CD4-positive, alpha-beta T cell (primary cell): ENCODE results near the gene DYNLT5. TPM values are rescaled to one million over a fixed set of nuclear protein-coding genes. Genes with fewer than 3 reads are reported as not detected.
A peak's percentile ranks its signal among the peaks of the same experiment; 100 is the strongest.

Source experiments
- ATAC-seq: fragments of 200-7000 bp; cut with Tn5 transposase; one replicate; pipeline ENCODE4 v1.10.0; 2022; ENCODE audit warnings: mild to moderate bottlenecking; ENCODE audit not compliant: poor library complexity
- CTCF ChIA-PET: fragments of 350-600 bp; sonication (Branson Sonifier 250); formaldehyde crosslinking; loops from one replicate; lab custom pipeline; 2021; ENCODE audit warnings: antibody characterized with exemption, inconsistent platforms; lab: Charles Lee
- POLR2A ChIA-PET: fragments of 350-600 bp; sonication (Branson Sonifier 250); formaldehyde crosslinking; loops from one replicate; lab custom pipeline; 2021; ENCODE audit warnings: antibody characterized with exemption, inconsistent platforms; lab: Charles Lee
- DNase-seq, 14 experiments: peaks; one replicate each; pipeline ENCODE4 v3.0.0-alpha.2; 2013 to 2020; ENCODE audit warnings: mixed read lengths in 2 of 14
- H3K27ac ChIP-seq, 2 donors: one replicate each; pipeline versions ENCODE4 v1.5.1 to v1.7.0; 2013; ENCODE audit warnings: low read length in 2 of 2, low read depth in 1 of 2, mild to moderate bottlenecking in 1 of 2
- H3K27me3 ChIP-seq, 2 experiments: 1 replicate in 1 of 2; 2 replicates in 1 of 2; pipeline versions ENCODE4 v1.6.1 to v1.7.0; 2013; ENCODE audit warnings: low read length in 2 of 2, control low read depth in 1 of 2, mild to moderate bottlenecking in 1 of 2, moderate library complexity in 1 of 2; ENCODE audit not compliant: insufficient read depth in 2 of 2, control insufficient read depth in 1 of 2
- H3K36me3 ChIP-seq: one replicate; pipeline ENCODE4 v1.6.1; 2013; ENCODE audit warnings: low read length, control low read depth; ENCODE audit not compliant: insufficient read depth
- H3K4me1 ChIP-seq: one replicate; pipeline ENCODE4 v1.6.1; 2013; ENCODE audit warnings: low read length, control low read depth; ENCODE audit not compliant: insufficient read depth
- H3K4me3 ChIP-seq: one replicate; pipeline ENCODE4 v1.5.1; 2013; ENCODE audit warnings: mild to moderate bottlenecking, low read length, moderate library complexity
- H3K9me3 ChIP-seq, 2 experiments: 1 replicate in 1 of 2; 2 replicates in 1 of 2; pipeline versions ENCODE4 v1.6.1 to v1.7.0; 2013; ENCODE audit warnings: low read length in 2 of 2, mild to moderate bottlenecking in 2 of 2, control low read depth in 1 of 2, moderate library complexity in 1 of 2; ENCODE audit not compliant: control insufficient read depth in 1 of 2, insufficient read depth in 1 of 2
- H3K27ac Mint-ChIP-seq: one replicate; pipeline ENCODE4 v1.8.0; 2020; ENCODE audit warnings: mixed read lengths
- H3K27me3 Mint-ChIP-seq: one replicate; pipeline ENCODE4 v1.8.0; 2021; ENCODE audit warnings: mixed read lengths
- H3K36me3 Mint-ChIP-seq: one replicate; pipeline ENCODE4 v1.8.0; 2021; ENCODE audit warnings: low read depth, mixed read lengths
- H3K4me1 Mint-ChIP-seq: one replicate; pipeline ENCODE4 v1.8.0; 2021; ENCODE audit warnings: low read depth, mixed read lengths
- H3K4me3 Mint-ChIP-seq: one replicate; pipeline ENCODE4 v1.8.0; 2020; ENCODE audit warnings: mild to moderate bottlenecking, mixed read lengths
- H3K9me3 Mint-ChIP-seq: one replicate; pipeline ENCODE4 v1.8.0; 2020; ENCODE audit warnings: mixed read lengths
- CTCF ChIP-seq: fragments of 200-600 bp; IDR thresholded peaks from one replicate; pipeline ENCODE4 v1.8.0; 2022; ENCODE audit warnings: antibody characterized with exemption, mild to moderate bottlenecking
- intact Hi-C, 2 experiments: fragments of 100-400 bp; cut with DNase I in 1 of 2; cut with micrococcal nuclease in 1 of 2; formaldehyde crosslinking; loops; one replicate each; pipeline versions ENCODE4 v1.15.1 to v1.9.0; 2023 to 2025; cut with DNase I, micrococcal nuclease
- polyA plus RNA-seq, 2 donors: library from polyadenylated mRNA; unstranded; fragments of 120-200 nt; gene quantifications; one replicate each; pipeline ENCODE4 v1.2.1, GENCODE V29; 2013
- total RNA-seq, 174 experiments: library from RNA in 2 of 174; stranded (reverse) in 2 of 174; gene quantifications; one replicate each; pipeline ENCODE4 v1.2.3 and lab custom pipeline; 2021 to 2026

The DYNLT5 gene
- total RNA-seq (not detected), total RNA-seq (lab: John Stamatoyannopoulos, UW) (0 to 1.6 (median 0.06) reads per million in 172 experiments)
- polyA plus RNA-seq (2013, experiment 1 of 2), result 0.13 TPM
- 0.16 TPM for polyA plus RNA-seq (2013, experiment 2 of 2)

DNA sequence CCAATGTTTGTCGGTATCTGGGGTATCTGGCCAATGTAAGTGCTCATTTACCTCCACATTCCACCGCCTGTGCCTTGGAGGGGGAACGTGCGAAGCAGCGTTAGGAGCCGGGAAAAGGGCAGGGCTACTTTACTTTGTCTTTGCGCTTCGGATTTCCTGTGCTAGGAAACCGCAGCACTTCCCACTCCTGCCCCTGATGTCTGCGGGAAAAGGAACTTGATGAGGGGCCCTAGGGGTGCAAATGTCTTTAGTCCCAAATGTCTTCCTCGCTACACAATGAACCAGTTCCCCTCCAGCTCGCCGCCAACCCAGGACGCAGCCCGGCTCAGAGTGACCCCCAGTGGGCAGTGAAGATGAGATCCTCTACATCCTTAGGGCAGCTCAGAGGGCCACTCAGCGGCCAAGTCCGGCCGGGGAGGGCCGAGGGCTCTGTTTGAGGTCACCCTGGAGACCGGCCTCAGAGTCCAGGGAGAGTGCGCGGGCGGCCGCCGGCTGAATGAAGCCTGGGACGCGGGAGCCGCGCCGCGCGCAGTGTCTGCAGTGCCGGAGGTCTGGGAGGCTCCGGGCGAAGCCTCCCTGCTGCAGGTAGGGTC, at the start of gene DYNLT5:
TSS of gene DYNLT5 (plus strand) at position 460 of the 593 bp plus-strand sequence. CDS start 2,200 bp downstream, outside the sequence.
- H3K27ac Mint-ChIP-seq, result no peak within 1 kb of the TSS
- peaks cover 12% of the 10 kb centered on the region for H3K4me1 ChIP-seq
- H3K4me3 ChIP-seq, result peak within 1 kb of the TSS; percentile 18
- H3K4me1 Mint-ChIP-seq, result peaks cover 19% of the 10 kb centered on the region
- peak in 2 of 14 experiments; percentile 17 to 36 for DNase-seq
- no peaks in the 10 kb centered on the region for H3K9me3 Mint-ChIP-seq
- H3K9me3 ChIP-seq, result peaks cover 0 to 10% of the 10 kb centered on the region in 2 experiments
- ChIA-PET CTCF (interaction anchor here (1.4 kb wide), 1 partner anchor 12 kb away, joined by 4 read pairs; no protein-coding TSS in a partner anchor), POLR2A (no interaction called here)
- no peaks in the 10 kb centered on the region for H3K36me3 Mint-ChIP-seq
- no peaks in the 10 kb centered on the region for H3K36me3 ChIP-seq
- intact Hi-C loops, result no loop called here
- TF ChIP-seq CTCF, result no peak
- peaks cover 75% of the 10 kb centered on the region for H3K27me3 Mint-ChIP-seq
- no peak within 1 kb of the TSS for H3K27ac ChIP-seq
- peaks cover 18 to 36% of the 10 kb centered on the region in 2 experiments for H3K27me3 ChIP-seq
- no peak for ATAC-seq
- peak within 1 kb of the TSS; percentile 26 for H3K4me3 Mint-ChIP-seq

DNA sequence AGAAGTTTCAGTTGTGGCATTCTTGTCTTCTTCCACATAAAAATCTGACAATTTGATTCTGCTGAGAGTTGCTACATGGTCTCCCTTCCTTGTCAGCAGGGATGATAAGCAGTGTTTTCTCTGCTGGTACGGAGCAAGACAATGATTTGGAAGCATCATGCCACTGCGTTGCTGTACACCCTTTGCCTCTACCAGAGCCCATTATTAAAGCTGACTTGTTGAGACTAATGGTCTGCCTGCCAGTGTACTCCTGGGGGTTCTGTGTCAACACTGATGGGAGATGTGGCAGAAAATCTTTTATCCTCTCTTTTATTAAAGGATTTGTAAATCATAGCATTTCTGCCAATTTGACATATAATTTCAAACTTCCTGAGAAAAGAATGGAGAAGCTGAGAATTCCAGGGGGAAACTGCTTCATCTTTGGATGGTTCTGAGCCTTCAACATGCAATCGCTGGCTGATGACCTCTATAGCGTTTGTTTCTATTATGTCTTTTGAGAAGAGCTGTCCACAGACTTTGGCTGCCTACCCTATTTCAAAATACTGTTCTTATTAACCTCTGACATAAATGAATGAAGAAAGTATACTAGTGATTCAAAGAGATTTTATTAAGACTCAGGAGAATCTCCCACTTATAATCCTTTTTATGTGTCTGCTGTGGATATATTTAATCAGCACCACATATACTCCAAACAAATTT, 47.9 kb upstream of the DYNLT5 start:
- ChIA-PET POLR2A (no interaction called here), CTCF (no interaction called here)
- H3K27ac Mint-ChIP-seq, result no peak overlapping the region
- H3K4me1 ChIP-seq, result no peaks in the 10 kb centered on the region
- no peaks in the 10 kb centered on the region for H3K36me3 ChIP-seq
- H3K9me3 ChIP-seq, result no peaks in the 10 kb centered on the region
- H3K27me3 ChIP-seq, result peaks cover 0 to 6% of the 10 kb centered on the region in 2 experiments
- no peak overlapping the region for H3K4me3 ChIP-seq
- ATAC-seq (no peak), DNase-seq (no peak)
- H3K27me3 Mint-ChIP-seq, result peaks cover 18% of the 10 kb centered on the region
- no peak overlapping the region for H3K27ac ChIP-seq
- H3K36me3 Mint-ChIP-seq, result no peaks in the 10 kb centered on the region
- no peak for TF ChIP-seq CTCF
- no peaks in the 10 kb centered on the region for H3K4me1 Mint-ChIP-seq
- H3K9me3 Mint-ChIP-seq, result no peaks in the 10 kb centered on the region
- intact Hi-C loops, result no loop called here
- H3K4me3 Mint-ChIP-seq, result no peak overlapping the region

- H3K4me1 ChIP-seq, result no peaks in the 10 kb centered on the region
- H3K27me3 ChIP-seq, result peaks cover 0 to 6% of the 10 kb centered on the region in 2 experiments
- Mint-ChIP-seq H3K27me3 (peaks cover 18% of the 10 kb centered on the region), H3K36me3 (no peaks in the 10 kb centered on the region), H3K4me1 (no peaks in the 10 kb centered on the region), H3K4me3 (no peak overlapping the region), H3K9me3 (no peaks in the 10 kb centered on the region), H3K27ac (no peak overlapping the region)
- ChIA-PET CTCF (no interaction called here), POLR2A (no interaction called here)
- no peaks in the 10 kb centered on the region for H3K9me3 ChIP-seq
- DNase-seq, result no peak
- no peak overlapping the region for H3K4me3 ChIP-seq
- no peak for ATAC-seq
- intact Hi-C loops, result no loop called here
- TF ChIP-seq CTCF, result no peak
- H3K36me3 ChIP-seq, result no peaks in the 10 kb centered on the region
- no peak overlapping the region for H3K27ac ChIP-seq
Measured at GRCh38 chr1:66705110-66705509, 47.1 kb upstream of the DYNLT5 start.
